Measurements from ENCODE around the gene RBM34.
A peak's percentile ranks its signal among the peaks of the same experiment; 100 is the strongest.
"Not testable (repeated sequence)": the region's sequence is repeated elsewhere in the genome, so short reads cannot be mapped to it uniquely, and the experiment has no call there.

RBM34 gene

GRCh38 chr1:235160957-235161684, at the start of gene RBM34:
Gene RBM34, minus strand, starts transcription at chr1:235161250. Its CDS starts 24 bp downstream, at chr1:235161226.
- DNase-seq: peak; percentile 90

GRCh38 chr1:235207209-235207565, 46.1 kb upstream of the RBM34 start:
- DNase-seq: no peak

GRCh38 chr1:235206533-235207208, 45.6 kb upstream of the RBM34 start:
- DNase-seq: no peak

DNA sequence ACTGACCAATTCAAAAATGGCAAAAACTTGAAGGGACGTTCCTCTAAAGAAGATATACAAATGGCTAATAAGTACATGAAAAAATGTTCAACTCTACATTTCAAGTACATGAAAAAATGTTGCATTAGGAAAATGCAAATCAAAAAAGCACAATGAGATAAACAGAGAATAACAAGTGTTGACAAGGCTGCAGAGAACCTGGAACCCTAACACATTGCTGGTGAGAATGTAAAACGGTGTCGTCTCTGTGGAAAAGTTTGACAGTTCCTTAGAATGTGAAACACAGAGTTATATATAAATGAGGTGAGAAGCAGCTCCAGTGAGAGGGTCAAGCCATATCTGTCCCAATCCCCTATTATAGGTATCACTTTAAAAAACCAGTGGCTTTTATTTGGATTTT, 44.6 kb upstream of the RBM34 start:
- DNase-seq: no peak

DNA sequence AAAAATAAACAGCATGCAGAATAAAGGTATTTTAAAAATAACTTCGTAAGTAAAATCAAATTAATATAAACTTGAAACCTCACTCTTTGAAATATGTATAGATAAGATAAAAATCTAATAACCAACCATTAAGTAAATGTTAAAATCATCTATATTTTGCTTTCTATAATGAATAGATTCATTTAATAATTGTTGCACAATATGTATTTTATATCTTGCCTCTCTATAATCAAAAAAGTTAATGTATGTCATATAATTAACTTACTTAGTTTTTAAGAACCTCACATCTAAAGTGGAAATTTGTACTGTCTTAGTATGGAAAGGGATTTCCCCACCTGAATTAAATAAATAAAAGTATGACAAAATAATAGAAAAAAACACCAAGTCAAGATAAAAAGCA, 42.4 kb upstream of the RBM34 start:
- DNase-seq: no peak

GRCh38 chr1:235202447-235202846, 41.4 kb upstream of the RBM34 start:
- DNase-seq: not testable (repeated sequence)

DNA sequence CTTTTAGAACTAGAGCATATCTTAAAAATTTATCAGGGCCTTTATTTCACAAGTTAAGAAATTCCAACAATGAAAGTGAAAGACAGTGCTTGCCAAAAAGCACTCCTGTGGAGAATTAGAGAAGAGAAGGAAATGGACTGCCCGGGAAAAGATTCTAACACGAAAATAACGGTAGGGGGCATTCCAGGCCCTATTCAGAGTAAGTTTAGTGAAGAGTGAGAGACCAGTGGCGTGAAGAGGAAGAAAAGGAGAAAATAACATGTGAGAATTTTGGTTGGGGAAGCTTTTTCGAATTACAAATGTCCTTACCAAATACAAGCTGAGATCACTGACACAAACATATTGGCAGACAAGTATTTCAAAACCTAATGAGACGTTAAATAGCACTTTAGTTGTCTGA, 38.4 kb upstream of the RBM34 start:
- peak; percentile 15 for DNase-seq

GRCh38 chr1:235190431-235190830, 29.4 kb upstream of the RBM34 start:
- no peak for DNase-seq

DNA sequence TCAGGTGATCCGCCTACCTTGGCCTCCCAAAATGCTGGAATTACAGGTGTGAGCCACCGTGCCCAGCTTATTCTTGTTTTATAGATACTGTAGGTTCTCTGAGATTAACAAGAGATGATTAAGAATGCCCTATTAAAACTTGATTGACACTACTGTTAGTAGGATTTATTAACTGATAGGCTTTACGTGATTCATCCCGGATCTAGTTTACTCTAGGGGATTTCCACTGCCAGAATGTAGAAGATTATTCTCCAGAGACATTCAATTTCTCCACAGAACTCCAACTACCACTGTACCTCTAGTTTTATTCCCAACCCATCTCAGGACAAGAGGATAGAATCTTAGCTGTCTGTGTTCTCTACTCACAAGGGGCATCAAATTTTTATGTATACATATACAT, 26.3 kb upstream of the RBM34 start:
- DNase-seq: no peak

DNA sequence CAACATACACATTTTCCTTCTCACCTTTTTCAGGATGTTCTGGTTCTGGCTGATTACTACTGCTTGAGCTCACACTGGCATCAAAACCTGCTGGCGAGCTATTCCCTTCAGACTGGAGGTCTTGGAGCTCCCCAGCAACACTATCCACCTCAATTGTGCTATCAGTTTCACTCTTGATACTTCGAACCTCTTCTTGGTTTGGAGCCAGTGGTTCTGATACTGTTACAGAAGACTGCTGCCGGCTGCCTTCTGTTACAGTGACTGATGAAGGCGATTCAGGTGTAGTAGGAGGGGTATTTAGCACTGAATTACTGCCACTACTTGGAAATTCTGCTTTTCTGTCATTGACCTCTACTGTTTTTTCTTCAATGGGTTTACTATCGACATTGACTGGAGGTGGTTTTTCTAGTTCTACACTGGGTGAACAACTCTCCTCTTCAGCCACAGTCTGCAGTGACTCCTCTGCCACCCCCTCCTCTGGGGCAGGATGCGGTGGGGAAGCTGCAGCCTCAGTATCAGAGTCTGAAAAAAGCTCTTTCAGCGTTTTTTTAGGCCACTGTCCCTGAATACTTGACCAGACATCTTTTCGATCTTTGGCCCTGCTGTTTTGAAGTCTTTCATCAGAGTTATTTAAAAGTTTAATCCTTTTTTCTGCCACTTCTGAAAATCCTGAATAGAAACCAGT, 20.7 kb upstream of the RBM34 start:
- DNase-seq: no peak

- no peak for DNase-seq
Observed at GRCh38 chr1:235180916-235181460, 19.9 kb upstream of the RBM34 start.

- DNase-seq: no peak
Observed at GRCh38 chr1:235176486-235176885, 15.4 kb upstream of the RBM34 start.

DNA sequence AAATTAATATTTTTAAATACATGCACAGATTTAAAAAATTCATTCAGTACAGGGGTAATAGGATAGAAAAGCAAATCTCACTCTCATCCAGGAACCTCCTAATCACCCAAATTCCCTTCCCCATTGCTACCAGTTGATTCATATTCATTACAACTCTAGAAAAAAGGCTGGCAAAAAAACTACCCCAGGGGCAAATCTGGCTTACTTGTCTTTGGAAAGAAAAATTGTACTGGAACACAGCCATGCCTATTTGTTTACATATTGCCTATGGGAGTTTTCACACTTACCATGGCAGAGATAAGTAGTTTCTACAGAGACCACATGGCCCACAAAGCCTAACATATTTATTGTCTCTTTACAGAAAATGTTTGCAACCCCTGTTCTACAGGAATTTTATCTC, 8.9 kb upstream of the RBM34 start:
- no peak for DNase-seq

DNA sequence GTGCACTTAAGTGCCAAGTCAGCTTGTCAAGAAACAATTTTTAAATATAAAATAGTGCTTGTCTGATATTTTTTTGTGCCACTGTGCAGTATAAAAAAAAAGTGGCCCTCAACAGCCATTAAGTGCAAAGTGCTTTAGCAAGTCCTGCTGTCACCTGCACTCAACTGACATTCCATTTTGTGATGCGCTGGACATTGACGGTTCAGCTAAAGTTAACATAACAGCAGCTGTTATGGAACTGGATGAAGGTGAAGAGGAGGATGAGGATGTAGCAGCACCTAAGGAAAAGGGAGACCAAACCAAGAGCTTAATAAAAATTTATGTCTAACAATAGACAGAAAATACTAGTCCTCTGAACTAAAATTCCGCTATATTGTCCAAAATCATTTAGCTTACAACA, 7.3 kb upstream of the RBM34 start:
- no peak for DNase-seq

DNA sequence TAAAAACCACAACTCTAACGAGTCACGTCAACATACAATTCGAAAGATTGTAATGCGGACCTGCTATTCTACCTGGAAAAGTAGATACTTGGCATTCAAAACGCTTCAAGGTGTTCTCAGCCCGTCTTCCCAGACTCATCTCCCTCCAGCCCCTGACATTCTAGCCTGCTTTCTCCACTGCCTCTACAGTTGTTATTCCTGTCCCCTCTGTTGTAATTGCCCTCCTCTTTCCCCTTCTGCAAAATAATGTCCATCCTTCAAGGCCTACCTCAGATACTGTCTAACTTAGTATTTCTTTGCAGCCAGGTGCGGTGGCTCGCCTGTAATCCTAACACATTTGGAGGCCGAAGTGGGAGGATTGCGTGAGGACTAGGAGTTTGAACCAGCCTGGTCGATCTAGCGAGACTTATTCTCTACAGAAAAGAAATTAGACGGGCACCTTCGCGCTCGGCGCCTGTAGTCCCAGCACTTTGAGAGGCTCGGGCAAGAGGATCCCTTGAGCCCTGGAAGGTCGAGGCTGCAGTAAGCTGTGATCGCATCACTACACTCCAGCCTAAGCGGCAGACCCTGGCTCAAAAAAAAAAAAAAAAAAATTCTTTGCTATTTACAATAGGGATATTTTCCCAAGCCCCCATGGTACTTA, 756 bp upstream of the RBM34 start:
- no peak for DNase-seq

DNA sequence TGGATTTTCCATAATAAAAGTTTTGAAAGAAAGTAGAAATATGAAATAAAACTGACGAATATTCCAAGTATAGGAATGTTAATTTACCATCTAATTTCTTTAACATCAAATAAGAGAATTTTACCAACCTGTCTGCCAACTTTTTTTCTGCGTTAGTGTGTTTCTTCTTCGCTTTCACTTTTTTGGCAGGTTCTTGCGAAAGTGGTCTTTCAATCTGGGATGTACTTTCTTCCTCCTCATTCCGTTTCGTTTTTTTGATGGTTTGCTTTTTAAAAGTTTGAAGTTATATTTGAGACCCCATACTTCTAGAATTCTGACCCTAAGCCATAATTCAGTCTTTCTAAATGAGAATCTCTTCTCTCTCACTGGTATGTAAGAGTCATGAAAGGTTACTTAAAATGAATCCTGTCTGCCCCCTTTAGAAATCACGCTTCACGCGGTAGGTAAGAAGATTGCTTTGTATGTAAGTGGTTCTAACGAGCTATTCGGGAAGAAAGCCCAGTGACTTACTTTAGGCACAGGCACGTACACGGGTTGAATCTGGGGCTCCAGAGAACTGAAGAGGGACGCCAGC, 580 bp downstream of the RBM34 start:
- peak; percentile 34 for DNase-seq

DNA sequence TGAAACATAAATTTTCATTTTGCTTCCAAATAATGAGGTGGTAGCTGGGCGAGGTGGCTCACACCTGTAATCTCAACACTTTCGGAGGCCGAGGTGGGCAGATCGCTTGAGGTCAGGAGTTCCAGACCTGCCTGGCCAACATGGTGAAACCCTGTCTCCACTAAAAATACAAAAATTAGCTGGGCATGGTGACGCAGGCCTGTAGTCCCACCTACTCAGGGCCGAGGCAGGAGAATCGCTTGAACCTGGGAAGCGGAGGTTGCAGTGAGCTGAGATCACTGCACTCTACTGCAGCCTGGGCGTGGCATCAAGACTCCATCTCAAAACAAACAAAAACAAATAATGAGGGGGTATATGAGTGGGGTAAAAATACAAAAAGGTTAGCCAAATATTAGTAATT, 1.1 kb downstream of the RBM34 start:
- not testable (repeated sequence) for DNase-seq

DNA sequence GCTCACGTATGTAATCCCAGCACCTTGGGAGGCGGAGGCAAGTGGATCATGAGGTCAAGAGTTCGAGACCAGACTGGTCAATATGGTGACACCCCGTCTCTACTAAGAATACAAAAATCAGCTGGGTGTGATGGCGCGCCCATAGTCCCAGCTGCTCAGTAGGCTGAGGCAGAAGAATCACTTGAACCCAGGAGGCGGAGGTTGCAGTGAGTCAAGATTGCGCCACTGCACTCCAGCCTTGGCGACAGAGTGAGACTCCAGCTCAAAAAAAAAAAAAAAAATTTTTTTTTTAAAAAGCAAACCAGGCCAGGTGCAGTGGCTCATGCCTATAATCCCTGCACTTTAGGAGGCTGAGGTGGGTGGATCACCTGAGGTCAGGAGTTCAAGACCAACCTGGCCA, 1.8 kb downstream of the RBM34 start:
- not testable (repeated sequence) for DNase-seq

- DNase-seq: no peak
Observed at GRCh38 chr1:235158680-235159079, 2.4 kb downstream of the RBM34 start.

GRCh38 chr1:235157150-235157549, 3.9 kb downstream of the RBM34 start:
- no peak for DNase-seq

GRCh38 chr1:235156740-235157139, 4.3 kb downstream of the RBM34 start:
- no peak for DNase-seq

GRCh38 chr1:235156265-235156664, 4.8 kb downstream of the RBM34 start:
- no peak for DNase-seq

GRCh38 chr1:235152235-235152634, 8.8 kb downstream of the RBM34 start:
- DNase-seq: no peak
